Omental fat pad (tissue), 4 donors: ENCODE data around the gene SLIT1. TPM values are rescaled to one million over a fixed set of nuclear protein-coding genes. Genes with fewer than 3 reads are reported as not detected.

Experiments
- ATAC-seq: fragments of 150-250 bp; one replicate; pipeline ENCODE4 v1.9.1; 2016; ENCODE audit warnings: mild to moderate bottlenecking, moderate library complexity; ENCODE audit not compliant: low FRiP score
- DNase-seq: peaks from one replicate; pipeline ENCODE4 v3.0.0-alpha.2; 2019; ENCODE audit warnings: low spot score
- total RNA-seq, 4 donors: library from RNA; depleted of rRNA; stranded (reverse); fragments of >200 nt; gene quantifications; one replicate each; pipeline ENCODE4 v1.1.0, GENCODE V29; 2016
- TF ChIP-seq, protein P1 (sequence below), 3 donors: fragments of 450-650 bp; IDR thresholded peaks; one replicate each; pipeline ENCODE4 v1.5.1; 2016 to 2017; ENCODE audit warnings: antibody characterized with exemption in 3 of 3, mild to moderate bottlenecking in 3 of 3, moderate library complexity in 2 of 3

Gene SLIT1
- total RNA-seq, 4 donors from 2014 or later, result 0.12 to 1.1 (median 0.28) TPM

DNA sequence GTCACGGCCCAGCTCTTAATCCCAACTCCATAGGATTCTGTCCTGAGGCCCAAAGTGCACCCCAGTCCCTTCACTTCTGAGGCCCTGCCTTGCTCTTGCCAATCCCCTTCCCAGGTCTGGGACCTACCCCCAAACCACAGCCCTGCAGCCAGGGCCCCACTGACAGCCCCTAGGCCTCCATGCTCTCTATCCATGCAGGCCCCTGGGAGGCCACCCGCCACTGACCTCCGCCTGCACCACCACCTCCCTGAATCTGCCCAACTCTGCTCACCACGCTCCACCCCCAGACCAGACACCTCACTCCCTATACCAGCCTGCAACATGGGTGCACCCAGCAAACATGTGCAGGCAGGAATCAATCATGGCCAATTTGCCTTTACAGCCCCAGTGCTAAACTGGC, 10.2 kb downstream of the SLIT1 start:
- DNase-seq, result no peak
- TF ChIP-seq, protein P1, sequence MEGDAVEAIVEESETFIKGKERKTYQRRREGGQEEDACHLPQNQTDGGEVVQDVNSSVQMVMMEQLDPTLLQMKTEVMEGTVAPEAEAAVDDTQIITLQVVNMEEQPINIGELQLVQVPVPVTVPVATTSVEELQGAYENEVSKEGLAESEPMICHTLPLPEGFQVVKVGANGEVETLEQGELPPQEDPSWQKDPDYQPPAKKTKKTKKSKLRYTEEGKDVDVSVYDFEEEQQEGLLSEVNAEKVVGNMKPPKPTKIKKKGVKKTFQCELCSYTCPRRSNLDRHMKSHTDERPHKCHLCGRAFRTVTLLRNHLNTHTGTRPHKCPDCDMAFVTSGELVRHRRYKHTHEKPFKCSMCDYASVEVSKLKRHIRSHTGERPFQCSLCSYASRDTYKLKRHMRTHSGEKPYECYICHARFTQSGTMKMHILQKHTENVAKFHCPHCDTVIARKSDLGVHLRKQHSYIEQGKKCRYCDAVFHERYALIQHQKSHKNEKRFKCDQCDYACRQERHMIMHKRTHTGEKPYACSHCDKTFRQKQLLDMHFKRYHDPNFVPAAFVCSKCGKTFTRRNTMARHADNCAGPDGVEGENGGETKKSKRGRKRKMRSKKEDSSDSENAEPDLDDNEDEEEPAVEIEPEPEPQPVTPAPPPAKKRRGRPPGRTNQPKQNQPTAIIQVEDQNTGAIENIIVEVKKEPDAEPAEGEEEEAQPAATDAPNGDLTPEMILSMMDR (IDR thresholded peaks at IDR 0.05), result no peak

DNA sequence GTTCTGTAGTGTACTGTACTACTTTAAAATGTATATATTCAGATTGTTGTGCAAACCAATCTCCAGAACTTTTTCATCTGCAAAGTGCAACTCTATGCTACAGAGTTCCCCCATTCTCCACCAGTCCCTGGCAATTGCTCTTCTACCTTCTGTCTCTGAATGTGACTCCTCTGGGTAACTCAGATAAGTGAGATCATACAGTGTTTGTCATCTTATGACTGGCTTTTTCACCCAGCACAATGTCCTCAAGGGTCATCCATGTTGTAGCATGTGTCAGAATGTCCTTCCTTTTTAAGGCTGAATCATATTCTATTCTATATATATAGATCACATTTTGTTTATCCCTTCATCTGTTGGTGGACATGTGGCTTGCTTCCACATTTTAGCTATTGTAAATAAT, 10.8 kb downstream of the SLIT1 start:
- DNase-seq, result no peak
- TF ChIP-seq, protein P1 (IDR thresholded peaks at IDR 0.05), result no peak
- no peak for ATAC-seq

More for the DNA sequence above, 10.2 kb downstream of the SLIT1 start:
- ATAC-seq, result no peak

DNA sequence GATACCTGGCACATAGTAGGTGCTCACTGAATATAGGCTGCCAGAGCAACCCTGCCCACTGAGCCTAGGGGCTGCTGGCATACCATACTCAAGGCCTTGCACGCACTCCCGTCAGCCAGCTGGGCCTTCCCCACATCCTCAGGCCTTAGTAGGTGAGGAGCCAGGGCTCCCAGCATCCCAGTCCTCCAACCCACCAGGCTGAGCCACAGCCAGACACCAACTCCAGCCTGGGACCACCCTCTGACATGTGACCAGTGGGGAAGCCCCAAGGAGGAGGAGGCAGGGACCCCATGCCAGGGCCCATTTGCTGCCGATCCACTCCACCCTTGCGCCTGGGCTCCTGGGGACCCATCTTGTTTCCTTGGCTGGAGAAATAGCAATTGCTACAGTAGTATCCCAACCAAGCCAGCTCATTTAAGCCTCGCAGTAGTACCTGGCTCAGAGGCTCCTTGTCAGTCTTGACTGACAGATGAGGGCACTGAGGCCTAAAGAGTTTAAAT, 11.4 kb downstream of the SLIT1 start:
- TF ChIP-seq, protein P1 (IDR thresholded peaks at IDR 0.05), result no peak
- ATAC-seq (no peak), DNase-seq (no peak)

DNA sequence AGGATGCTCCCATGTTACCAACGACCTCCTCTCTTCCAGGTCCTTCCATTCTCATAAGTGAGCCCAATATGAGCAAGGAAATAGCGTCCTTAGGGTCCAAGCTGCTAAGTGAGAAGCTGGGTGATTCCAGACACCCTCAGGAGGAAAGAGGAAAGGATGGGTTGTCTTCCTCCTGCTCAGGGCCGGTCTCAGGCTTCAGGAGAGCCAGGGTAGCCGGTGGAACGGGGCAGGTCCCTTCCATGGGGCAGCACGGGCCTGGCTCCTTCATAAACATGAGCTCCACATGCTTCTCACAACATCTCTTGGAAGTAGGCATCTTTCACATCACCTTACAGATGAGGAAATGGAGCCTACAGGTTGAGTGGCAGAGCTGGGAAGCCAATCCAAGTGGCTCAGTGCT, 12.7 kb downstream of the SLIT1 start:
- ATAC-seq (no peak), DNase-seq (no peak)
- TF ChIP-seq, protein P1 (IDR thresholded peaks at IDR 0.05), result no peak

DNA sequence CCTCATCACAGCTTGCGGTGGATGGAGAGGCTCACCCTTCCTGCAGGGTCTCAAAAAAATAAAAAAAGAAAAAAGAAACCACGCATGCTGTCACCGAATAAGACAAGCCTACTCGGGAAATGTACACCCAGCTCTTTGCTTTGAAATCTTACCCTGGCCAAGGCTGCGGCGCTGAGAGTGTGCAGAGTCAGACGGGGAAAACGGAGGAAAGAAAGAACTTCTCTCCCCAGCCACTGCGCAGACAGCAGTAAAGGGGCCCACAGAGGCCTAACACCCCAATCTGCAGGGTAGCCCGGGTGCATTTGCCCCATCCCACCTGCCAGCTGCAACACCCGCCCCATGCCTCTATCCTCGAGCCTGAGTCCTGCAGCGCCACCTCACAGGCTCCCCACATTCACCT, 14.8 kb downstream of the SLIT1 start:
- DNase-seq, result no peak
- TF ChIP-seq, protein P1 (IDR thresholded peaks at IDR 0.05), result no peak
- ATAC-seq, result no peak

DNA sequence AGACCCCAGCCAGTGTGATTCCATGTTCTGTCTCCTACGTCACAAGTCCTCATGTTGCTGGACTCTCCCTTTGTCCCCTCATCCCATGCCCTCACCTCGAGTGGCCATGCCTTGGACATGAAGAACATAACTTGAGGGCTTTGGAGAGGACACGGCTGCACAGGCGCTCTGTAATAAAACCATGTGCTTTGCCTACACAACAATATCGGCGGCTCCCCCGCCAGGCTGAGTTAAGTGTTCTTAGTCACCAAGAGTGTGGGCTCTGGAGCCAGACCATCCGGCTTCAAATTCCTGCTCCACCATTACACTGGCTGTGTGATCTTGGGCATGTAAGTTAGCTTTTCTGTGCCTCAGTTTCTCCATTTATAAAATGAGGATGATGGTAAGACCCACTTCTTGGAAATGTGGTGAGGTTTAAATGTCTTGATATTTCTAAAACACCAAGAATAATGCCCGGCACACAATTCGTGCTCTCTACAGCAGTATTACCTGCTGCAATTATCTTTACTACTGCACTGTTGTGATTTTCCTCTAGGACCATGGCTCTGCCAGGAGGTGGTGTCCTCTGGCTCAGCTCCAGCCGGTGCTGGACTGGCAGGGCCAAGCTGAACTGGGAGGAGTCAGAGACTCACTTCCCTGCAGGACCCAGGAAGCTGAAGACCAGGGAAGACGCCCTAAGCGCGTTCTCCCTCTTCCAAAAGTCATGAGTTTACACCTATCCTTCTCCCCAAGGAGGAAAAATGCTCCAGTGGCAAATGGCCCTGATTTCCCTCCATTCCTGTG, 15.7 kb downstream of the SLIT1 start:
- DNase-seq (no peak), ATAC-seq (no peak)
- TF ChIP-seq, protein P1 (IDR thresholded peaks at IDR 0.05), result no peak

DNA sequence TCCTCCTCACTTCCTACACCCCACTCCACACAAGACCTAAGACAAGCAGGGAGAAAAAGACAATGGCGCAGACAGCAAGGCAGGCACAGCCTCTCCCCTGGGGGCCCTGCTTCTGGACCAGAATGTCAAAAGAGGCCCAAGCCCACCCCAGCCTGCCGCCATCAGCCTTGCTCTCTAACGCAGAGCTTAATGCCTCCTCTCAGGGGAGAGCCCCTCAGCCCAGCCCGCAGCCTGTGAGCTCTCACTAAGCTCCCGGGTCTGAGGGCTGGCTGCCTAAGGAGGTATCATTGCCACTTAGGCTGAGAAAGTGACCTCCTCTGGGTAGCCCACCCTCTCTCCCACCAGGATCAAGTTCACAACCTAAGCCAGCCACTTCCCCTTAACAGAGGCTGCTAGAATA, 16.7 kb downstream of the SLIT1 start:
- ATAC-seq (no peak), DNase-seq (no peak)
- TF ChIP-seq, protein P1 (IDR thresholded peaks at IDR 0.05), result no peak
